ENCODE measurements around the gene RASL10B.

RASL10B gene

GRCh38 chr17:35709874-35710273, 21.6 kb upstream of the RASL10B start:
- Mint-ChIP-seq H3K27me3 (no peaks in the 10 kb centered on the region), H3K4me1 (peaks cover 19% of the 10 kb centered on the region), H3K36me3 (ENCODE audit: low read depth) (peaks cover 24% of the 10 kb centered on the region), H3K9me3 (no peaks in the 10 kb centered on the region), H3K4me3 (no peak overlapping the region), H3K27ac (no peak overlapping the region)
- ATAC-seq (no peak), DNase-seq (no peak)

- Mint-ChIP-seq H3K4me3 (no peak overlapping the region), H3K36me3 (ENCODE audit: low read depth) (peaks cover 24% of the 10 kb centered on the region), H3K4me1 (peaks cover 19% of the 10 kb centered on the region), H3K27ac (no peak overlapping the region), H3K27me3 (no peaks in the 10 kb centered on the region), H3K9me3 (no peaks in the 10 kb centered on the region)
- DNase-seq (no peak), ATAC-seq (no peak)
Measured at GRCh38 chr17:35710950-35711349, 20.5 kb upstream of the RASL10B start.

GRCh38 chr17:35713069-35713728, 18.2 kb upstream of the RASL10B start:
- H3K9me3 Mint-ChIP-seq = no peaks in the 10 kb centered on the region
- no peak overlapping the region for H3K27ac Mint-ChIP-seq
- peak; percentile 54 for ATAC-seq
- peaks cover 34% of the 10 kb centered on the region for H3K36me3 Mint-ChIP-seq (ENCODE audit: low read depth)
- H3K4me3 Mint-ChIP-seq = no peak overlapping the region
- peaks cover 11% of the 10 kb centered on the region for H3K4me1 Mint-ChIP-seq
- no peak for DNase-seq
- H3K27me3 Mint-ChIP-seq = no peaks in the 10 kb centered on the region

GRCh38 chr17:35714988-35715387, 16.5 kb upstream of the RASL10B start:
- H3K9me3 Mint-ChIP-seq = no peaks in the 10 kb centered on the region
- no peak overlapping the region for H3K27ac Mint-ChIP-seq
- H3K4me1 Mint-ChIP-seq = peaks cover 3% of the 10 kb centered on the region
- ATAC-seq (no peak), DNase-seq (no peak)
- peaks cover 39% of the 10 kb centered on the region for H3K36me3 Mint-ChIP-seq (ENCODE audit: low read depth)
- H3K27me3 Mint-ChIP-seq = no peaks in the 10 kb centered on the region
- no peak overlapping the region for H3K4me3 Mint-ChIP-seq

GRCh38 chr17:35715416-35715815, 16.0 kb upstream of the RASL10B start:
- Mint-ChIP-seq H3K36me3 (ENCODE audit: low read depth) (peaks cover 38% of the 10 kb centered on the region), H3K9me3 (no peaks in the 10 kb centered on the region), H3K4me3 (no peak overlapping the region), H3K27me3 (no peaks in the 10 kb centered on the region), H3K4me1 (peaks cover 3% of the 10 kb centered on the region), H3K27ac (no peak overlapping the region)
- DNase-seq (no peak), ATAC-seq (no peak)

- ATAC-seq = no peak
- Mint-ChIP-seq H3K27me3 (no peaks in the 10 kb centered on the region), H3K4me3 (no peak overlapping the region), H3K9me3 (no peaks in the 10 kb centered on the region), H3K4me1 (peaks cover 3% of the 10 kb centered on the region), H3K36me3 (ENCODE audit: low read depth) (peaks cover 36% of the 10 kb centered on the region), H3K27ac (no peak overlapping the region)
- no peak for DNase-seq
Measured at GRCh38 chr17:35716173-35716572, 15.3 kb upstream of the RASL10B start.

GRCh38 chr17:35716897-35717465, 14.5 kb upstream of the RASL10B start:
- Mint-ChIP-seq H3K36me3 (ENCODE audit: low read depth) (peaks cover 31% of the 10 kb centered on the region), H3K4me1 (peaks cover 2% of the 10 kb centered on the region), H3K4me3 (no peak overlapping the region), H3K9me3 (no peaks in the 10 kb centered on the region), H3K27ac (no peak overlapping the region), H3K27me3 (no peaks in the 10 kb centered on the region)
- DNase-seq (no peak), ATAC-seq (no peak)

- H3K4me1 Mint-ChIP-seq = no peaks in the 10 kb centered on the region
- H3K9me3 Mint-ChIP-seq = no peaks in the 10 kb centered on the region
- ATAC-seq = no peak
Measured at GRCh38 chr17:35717475-35717874, 14.0 kb upstream of the RASL10B start.

GRCh38 chr17:35723735-35724134, 7.7 kb upstream of the RASL10B start:
- Mint-ChIP-seq H3K4me1 (no peaks in the 10 kb centered on the region), H3K36me3 (ENCODE audit: low read depth) (peaks cover 30% of the 10 kb centered on the region), H3K9me3 (no peaks in the 10 kb centered on the region), H3K27me3 (no peaks in the 10 kb centered on the region), H3K4me3 (no peak overlapping the region), H3K27ac (no peak overlapping the region)
- ATAC-seq (no peak), DNase-seq (no peak)

More at GRCh38 chr17:35717475-35717874, 14.0 kb upstream of the RASL10B start:
- Mint-ChIP-seq H3K27me3 (no peaks in the 10 kb centered on the region), H3K27ac (no peak overlapping the region), H3K36me3 (ENCODE audit: low read depth) (peaks cover 30% of the 10 kb centered on the region), H3K4me3 (no peak overlapping the region)
- DNase-seq = no peak

GRCh38 chr17:35725058-35725457, 6.4 kb upstream of the RASL10B start:
- Mint-ChIP-seq H3K36me3 (ENCODE audit: low read depth) (peaks cover 24% of the 10 kb centered on the region), H3K27me3 (no peaks in the 10 kb centered on the region), H3K9me3 (no peaks in the 10 kb centered on the region), H3K27ac (no peak overlapping the region), H3K4me3 (no peak overlapping the region), H3K4me1 (no peaks in the 10 kb centered on the region)
- no peak for ATAC-seq
- DNase-seq = no peak

GRCh38 chr17:35725802-35726126, 5.7 kb upstream of the RASL10B start:
- no peaks in the 10 kb centered on the region for H3K27me3 Mint-ChIP-seq
- ATAC-seq (no peak), DNase-seq (no peak)
- no peak overlapping the region for H3K27ac Mint-ChIP-seq
- H3K9me3 Mint-ChIP-seq = no peaks in the 10 kb centered on the region
- no peak overlapping the region for H3K4me3 Mint-ChIP-seq
- H3K36me3 Mint-ChIP-seq (ENCODE audit: low read depth) = peaks cover 23% of the 10 kb centered on the region
- peaks cover 5% of the 10 kb centered on the region for H3K4me1 Mint-ChIP-seq

- no peak for ATAC-seq
Measured at GRCh38 chr17:35726127-35726952, 5.1 kb upstream of the RASL10B start.

GRCh38 chr17:35726953-35727460, 4.4 kb upstream of the RASL10B start:
- H3K4me1 Mint-ChIP-seq = peaks cover 11% of the 10 kb centered on the region
- no peak overlapping the region for H3K27ac Mint-ChIP-seq
- H3K27me3 Mint-ChIP-seq = no peaks in the 10 kb centered on the region
- H3K9me3 Mint-ChIP-seq = no peaks in the 10 kb centered on the region
- ATAC-seq = no peak
- peaks cover 23% of the 10 kb centered on the region for H3K36me3 Mint-ChIP-seq (ENCODE audit: low read depth)
- H3K4me3 Mint-ChIP-seq = no peak overlapping the region
- no peak for DNase-seq

More at GRCh38 chr17:35726127-35726952, 5.1 kb upstream of the RASL10B start:
- Mint-ChIP-seq H3K27ac (no peak overlapping the region), H3K4me3 (no peak overlapping the region), H3K27me3 (no peaks in the 10 kb centered on the region), H3K4me1 (peaks cover 11% of the 10 kb centered on the region), H3K36me3 (ENCODE audit: low read depth) (peaks cover 23% of the 10 kb centered on the region), H3K9me3 (no peaks in the 10 kb centered on the region)
- no peak for DNase-seq

GRCh38 chr17:35727635-35728034, 3.8 kb upstream of the RASL10B start:
- ATAC-seq = no peak
- no peak for DNase-seq
- Mint-ChIP-seq H3K9me3 (no peaks in the 10 kb centered on the region), H3K27ac (no peak overlapping the region), H3K4me3 (no peak overlapping the region), H3K4me1 (peaks cover 11% of the 10 kb centered on the region), H3K27me3 (no peaks in the 10 kb centered on the region), H3K36me3 (ENCODE audit: low read depth) (peaks cover 23% of the 10 kb centered on the region)

- Mint-ChIP-seq H3K4me1 (peaks cover 11% of the 10 kb centered on the region), H3K27me3 (no peaks in the 10 kb centered on the region), H3K4me3 (no peak overlapping the region), H3K27ac (no peak overlapping the region), H3K9me3 (no peaks in the 10 kb centered on the region), H3K36me3 (ENCODE audit: low read depth) (peaks cover 20% of the 10 kb centered on the region)
- ATAC-seq (no peak), DNase-seq (no peak)
Measured at GRCh38 chr17:35728551-35728950, 2.9 kb upstream of the RASL10B start.
